Testis (tissue), 2 donors: ENCODE measurements around the gene GLDN.

Experiments
- CTCF ChIP-seq, 3 experiments: fragments of 450-650 bp in 2 of 3; fragments of 200-600 bp in 1 of 3; sonication (generic) in 1 of 3; IDR thresholded peaks; one replicate each; pipeline ENCODE4 v1.5.1; 2016 to 2019; ENCODE audit warnings: antibody characterized with exemption in 3 of 3, mild to moderate bottlenecking in 2 of 3, moderate library complexity in 1 of 3
- POLR2A ChIP-seq: fragments of 450-650 bp; IDR thresholded peaks from one replicate; pipeline ENCODE4 v1.6.1; 2017; ENCODE audit warnings: antibody characterized with exemption, mild to moderate bottlenecking, moderate library complexity

GRCh38 chr15:51318382-51319150 lies 22.9 kb upstream of the GLDN start:
- no peak for TF ChIP-seq CTCF (IDR thresholded peaks at IDR 0.05)
- no peak for TF ChIP-seq POLR2A
